Smooth muscle cell (in vitro differentiated cells): ENCODE data around the gene ZNF385B. TPM values are rescaled to one million over a fixed set of nuclear protein-coding genes. Genes with fewer than 3 reads are reported as not detected.

Experiments
- DNase-seq: peaks from one replicate; lab custom pipeline; 2025; ENCODE audit not compliant: unreplicated experiment; lab: John Stamatoyannopoulos, UW
- H2AFZ ChIP-seq: fragments of 200-600 bp; sonication (generic); 2 replicates; pipeline ENCODE4 v1.6.0; 2016; ENCODE audit warnings: antibody characterized with exemption, low read depth, mild to moderate bottlenecking
- H3F3A ChIP-seq: fragments of 200-600 bp; sonication (generic); 2 replicates; pipeline ENCODE4 v1.6.0; 2017; ENCODE audit warnings: antibody characterized with exemption, low read depth
- H3K27ac ChIP-seq: fragments of 200-600 bp; sonication (generic); 2 replicates; pipeline ENCODE4 v1.5.1; 2016; ENCODE audit warnings: low read depth, mild to moderate bottlenecking
- H3K27me3 ChIP-seq: fragments of 200-600 bp; sonication (generic); 2 replicates; pipeline ENCODE4 v1.6.1; 2016; ENCODE audit warnings: low read depth, mild to moderate bottlenecking
- H3K36me3 ChIP-seq: fragments of 200-600 bp; sonication (generic); 2 replicates; pipeline ENCODE4 v1.5.1; 2016; ENCODE audit warnings: low read depth
- H3K4me1 ChIP-seq: fragments of 200-600 bp; sonication (generic); 2 replicates; pipeline ENCODE4 v1.5.1; 2016; ENCODE audit warnings: low read depth
- H3K4me2 ChIP-seq: fragments of 200-600 bp; sonication (generic); 2 replicates; pipeline ENCODE4 v1.6.0; 2016; ENCODE audit warnings: mild to moderate bottlenecking
- H3K4me3 ChIP-seq: fragments of 200-600 bp; sonication (generic); 2 replicates; pipeline ENCODE4 v1.5.1; 2016; ENCODE audit warnings: mild to moderate bottlenecking
- H3K79me2 ChIP-seq: fragments of 200-600 bp; sonication (generic); 2 replicates; pipeline ENCODE4 v1.6.0; 2016; ENCODE audit warnings: low read depth, mild to moderate bottlenecking
- H3K9ac ChIP-seq: fragments of 200-600 bp; sonication (generic); 2 replicates; pipeline ENCODE4 v1.6.0; 2016; ENCODE audit warnings: low read depth
- H3K9me3 ChIP-seq: fragments of 200-600 bp; sonication (generic); replicated peaks from 2 replicates; pipeline ENCODE4 v1.5.1; 2016; ENCODE audit warnings: low read depth
- H4K20me1 ChIP-seq: fragments of 200-600 bp; sonication (generic); 2 replicates; pipeline ENCODE4 v1.6.0; 2016; ENCODE audit warnings: low read depth
- CTCF ChIP-seq: fragments of 200-600 bp; sonication (generic); IDR thresholded peaks from 2 replicates; pipeline ENCODE4 v1.5.1; 2017; ENCODE audit warnings: borderline replicate concordance, mild to moderate bottlenecking, antibody characterized with exemption; ENCODE audit not compliant: insufficient read depth, poor library complexity, severe bottlenecking
- WGBS: methylation state at CpG from one replicate; pipeline ENCODE4 v1.1.7; 2016; ENCODE audit warnings: low lambda C conversion rate; 5-methylcytosine and 5-hydroxymethylcytosine counted together
- polyA plus RNA-seq: library from polyadenylated mRNA; unstranded; fragments of >200 nt; fragmentation: Nextera tagmentation; extraction: Ambion mirVana; gene quantifications from 2 replicates; pipeline ENCODE4 v1.2.1, GENCODE V29; 2016
- total RNA-seq: library from RNA; depleted of rRNA; stranded (reverse); fragments of >200 nt; gene quantifications from 2 replicates; pipeline ENCODE4 v1.2.3, GENCODE V29; 2014

Gene ZNF385B
- total and polyA plus RNA-seq, 2 experiments from 2014 or later = 1.4 to 3.2 TPM

GRCh38 chr2:179715196-179715595 lies 146.2 kb downstream of the ZNF385B start:
- Histone ChIP-seq H3K27ac (no peak overlapping the region), H3K4me1 (no peaks in the 10 kb centered on the region), H3K4me3 (no peak overlapping the region), H3F3A (no peaks in the 10 kb centered on the region), H3K9me3 (no peaks in the 10 kb centered on the region), H3K27me3 (no peaks in the 10 kb centered on the region), H4K20me1 (no peaks in the 10 kb centered on the region), H3K9ac (no peak overlapping the region), H2AFZ (peak overlapping the region; percentile 21), H3K36me3 (no peaks in the 10 kb centered on the region), H3K4me2 (no peak overlapping the region), H3K79me2 (no peaks in the 10 kb centered on the region)
- no peak for DNase-seq
- 95% methylated on average over 1 of the region's 1 CpG for WGBS
- no peak for TF ChIP-seq CTCF

- Histone ChIP-seq H3K4me2 (no peak overlapping the region), H3K27me3 (no peaks in the 10 kb centered on the region), H4K20me1 (no peaks in the 10 kb centered on the region), H3K4me3 (no peak overlapping the region), H3K36me3 (no peaks in the 10 kb centered on the region), H3K9ac (no peak overlapping the region), H3K4me1 (no peaks in the 10 kb centered on the region), H2AFZ (no peak overlapping the region), H3K79me2 (no peaks in the 10 kb centered on the region), H3F3A (no peaks in the 10 kb centered on the region), H3K9me3 (no peaks in the 10 kb centered on the region), H3K27ac (no peak overlapping the region)
- WGBS = 90% methylated on average over 4 of the region's 4 CpGs
- DNase-seq = no peak
- TF ChIP-seq CTCF = no peak
Observed at GRCh38 chr2:179712825-179713224, 148.6 kb downstream of the ZNF385B start.

- H3K36me3 ChIP-seq = no peaks in the 10 kb centered on the region
- no peaks in the 10 kb centered on the region for H3K4me1 ChIP-seq
- no peaks in the 10 kb centered on the region for H3K27me3 ChIP-seq
- no peaks in the 10 kb centered on the region for H3K9me3 ChIP-seq
- H3K27ac ChIP-seq = no peak overlapping the region
- H3K4me2 ChIP-seq = no peak overlapping the region
- no peak for DNase-seq
- H2AFZ ChIP-seq = no peak overlapping the region
- no peak for TF ChIP-seq CTCF
- no peaks in the 10 kb centered on the region for H3K79me2 ChIP-seq
- WGBS = 68% methylated on average over 4 of the region's 4 CpGs
- H3F3A ChIP-seq = no peaks in the 10 kb centered on the region
- H3K4me3 ChIP-seq = no peak overlapping the region
- no peak overlapping the region for H3K9ac ChIP-seq
- H4K20me1 ChIP-seq = no peaks in the 10 kb centered on the region
Observed at GRCh38 chr2:179711375-179711774, 150.0 kb downstream of the ZNF385B start.

- no peaks in the 10 kb centered on the region for H3K9me3 ChIP-seq
- H4K20me1 ChIP-seq = no peaks in the 10 kb centered on the region
- no peak overlapping the region for H3K4me2 ChIP-seq
- H3K27ac ChIP-seq = no peak overlapping the region
- TF ChIP-seq CTCF = no peak
- no peaks in the 10 kb centered on the region for H3K4me1 ChIP-seq
- no peak for DNase-seq
- H3K79me2 ChIP-seq = no peaks in the 10 kb centered on the region
- H3K36me3 ChIP-seq = no peaks in the 10 kb centered on the region
- H3K4me3 ChIP-seq = no peak overlapping the region
- 55% methylated on average over 1 of the region's 1 CpG for WGBS
- H3F3A ChIP-seq = no peaks in the 10 kb centered on the region
- no peak overlapping the region for H3K9ac ChIP-seq
- H2AFZ ChIP-seq = no peak overlapping the region
- no peaks in the 10 kb centered on the region for H3K27me3 ChIP-seq
Observed at GRCh38 chr2:179703702-179704101, 157.7 kb downstream of the ZNF385B start.
